GM06990 (cell line): ENCODE measurements around the gene COBLL1.

ENCODE experiments used
- DNase-seq: peaks from one replicate; pipeline ENCODE4 v3.0.0-alpha.2; 2011; ENCODE audit not compliant: insufficient read length; ENCODE audit errors: extremely low read depth
- H3K27me3 ChIP-seq: replicated peaks from 2 replicates; pipeline ENCODE4 v1.6.0; 2011; ENCODE audit warnings: low read length; ENCODE audit not compliant: control insufficient read depth, insufficient read depth
- H3K36me3 ChIP-seq: 2 replicates; pipeline ENCODE4 v1.5.1; 2011; ENCODE audit warnings: low read length; ENCODE audit not compliant: control insufficient read depth, insufficient read depth
- H3K4me3 ChIP-seq: replicated peaks from 2 replicates; pipeline ENCODE4 v1.5.1; 2011; ENCODE audit warnings: low read depth, mild to moderate bottlenecking, control low read depth, low read length
- CTCF ChIP-seq: IDR thresholded peaks from 2 replicates; pipeline ENCODE4 v1.5.1; 2011; ENCODE audit warnings: low read length, control low read depth, mild to moderate bottlenecking, inconsistent platforms; ENCODE audit not compliant: insufficient read depth, poor library complexity, severe bottlenecking

The COBLL1 gene

DNA sequence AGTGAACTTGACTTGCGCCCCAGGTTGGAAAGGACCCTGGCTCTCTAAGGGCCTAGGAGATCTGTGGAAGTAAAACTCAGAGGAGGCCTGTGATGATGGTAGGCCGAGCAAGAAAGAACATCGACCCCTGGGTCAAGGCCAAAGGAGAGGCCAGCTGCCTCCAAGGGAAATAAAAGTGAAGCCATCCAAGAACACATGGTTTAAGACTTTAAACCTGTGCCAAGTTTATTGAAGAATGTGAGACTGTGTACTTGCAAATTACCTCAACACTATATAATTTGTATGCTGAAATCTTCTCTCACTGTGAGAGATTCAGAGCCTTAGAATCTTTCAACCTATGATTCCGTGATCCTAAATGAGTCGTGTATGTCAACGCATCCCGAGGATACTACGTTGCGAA, 40.7 kb upstream of the COBLL1 start:
- H3K36me3 ChIP-seq: no peaks in the 10 kb centered on the region
- H3K27me3 ChIP-seq: no peaks in the 10 kb centered on the region
- no peak overlapping the region for H3K4me3 ChIP-seq
- no peak for DNase-seq
- TF ChIP-seq CTCF: no peak

- H3K4me3 ChIP-seq: no peak overlapping the region
- H3K27me3 ChIP-seq: no peaks in the 10 kb centered on the region
- no peak for DNase-seq
- H3K36me3 ChIP-seq: no peaks in the 10 kb centered on the region
- no peak for TF ChIP-seq CTCF
Measured at GRCh38 chr2:164881524-164881923, 39.9 kb upstream of the COBLL1 start.

DNA sequence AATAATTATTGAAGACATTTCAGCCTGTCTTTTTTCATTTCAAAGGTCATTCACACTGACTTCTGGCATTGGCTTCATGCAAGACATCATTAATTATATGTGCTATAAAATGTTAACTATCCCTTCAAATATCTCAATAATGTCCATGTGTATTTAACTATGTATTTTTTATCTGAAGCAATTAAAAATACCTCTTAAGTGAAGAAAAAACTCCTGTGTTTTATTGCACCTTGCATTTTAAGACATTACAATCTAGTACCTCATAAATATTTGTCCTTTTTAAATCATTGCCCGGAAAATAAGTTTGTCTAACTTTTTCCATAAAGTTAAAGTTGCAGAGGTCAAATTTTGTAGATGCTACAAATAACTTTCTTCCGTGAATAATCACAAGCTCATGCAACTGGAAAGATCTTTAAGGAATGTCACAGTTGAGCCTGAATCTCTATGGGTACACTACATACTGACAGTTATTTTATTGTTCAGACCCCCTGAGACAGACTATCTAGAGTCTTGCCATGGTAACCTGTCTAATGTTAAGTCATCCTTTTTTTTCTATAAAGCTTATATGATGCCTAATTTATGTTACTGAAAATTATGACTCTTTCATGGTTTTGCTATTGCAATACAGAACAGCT, 38.4 kb upstream of the COBLL1 start:
- DNase-seq: no peak
- TF ChIP-seq CTCF: no peak
- H3K27me3 ChIP-seq: no peaks in the 10 kb centered on the region
- H3K36me3 ChIP-seq: no peaks in the 10 kb centered on the region
- H3K4me3 ChIP-seq: no peak overlapping the region

DNA sequence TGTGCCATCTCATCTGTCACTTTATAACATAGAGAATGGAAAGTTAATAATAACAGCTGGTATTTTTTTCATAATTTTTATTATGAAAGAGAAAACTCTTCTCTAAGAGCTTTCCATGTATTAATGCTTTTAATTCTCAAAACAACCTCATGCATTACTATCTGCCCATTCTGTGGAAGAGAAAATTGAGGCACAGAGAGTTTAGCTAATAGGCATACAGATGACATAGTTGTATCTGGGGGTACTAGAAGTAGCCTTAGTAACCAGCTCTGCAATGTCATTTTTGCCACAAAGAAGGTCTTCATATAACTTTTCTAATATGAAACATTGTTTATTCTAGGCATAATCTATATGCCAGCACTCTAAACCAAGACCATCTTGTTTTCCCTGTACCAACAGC, 36.3 kb upstream of the COBLL1 start:
- Histone ChIP-seq H3K4me3 (no peak overlapping the region), H3K27me3 (no peaks in the 10 kb centered on the region), H3K36me3 (no peaks in the 10 kb centered on the region)
- no peak for DNase-seq
- no peak for TF ChIP-seq CTCF

DNA sequence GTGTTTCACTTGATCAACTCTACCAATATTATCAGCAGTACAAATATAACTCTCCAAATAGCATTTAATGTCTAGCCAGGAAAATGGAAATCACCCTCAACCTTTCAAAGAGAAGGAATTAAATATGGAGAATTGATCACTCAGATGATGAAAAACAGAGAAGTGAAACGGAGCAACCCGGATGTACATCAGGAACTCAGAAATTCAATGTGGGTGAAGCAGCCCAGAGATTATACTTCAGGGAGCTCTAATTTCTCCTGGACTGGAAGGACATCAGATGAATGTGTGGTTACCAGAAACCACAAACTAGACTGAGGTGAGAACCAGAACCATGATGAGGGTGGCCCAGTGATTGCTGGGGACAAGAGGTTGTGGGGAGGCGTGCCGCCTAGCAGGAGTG, 35.5 kb upstream of the COBLL1 start:
- no peak for TF ChIP-seq CTCF
- Histone ChIP-seq H3K27me3 (no peaks in the 10 kb centered on the region), H3K4me3 (no peak overlapping the region), H3K36me3 (no peaks in the 10 kb centered on the region)
- no peak for DNase-seq
